ENCODE data around the gene EFHC1.
"Not testable (repeated sequence)": the region's sequence is repeated elsewhere in the genome, so short reads cannot be mapped to it uniquely, and the experiment has no call there.

The EFHC1 gene

DNA sequence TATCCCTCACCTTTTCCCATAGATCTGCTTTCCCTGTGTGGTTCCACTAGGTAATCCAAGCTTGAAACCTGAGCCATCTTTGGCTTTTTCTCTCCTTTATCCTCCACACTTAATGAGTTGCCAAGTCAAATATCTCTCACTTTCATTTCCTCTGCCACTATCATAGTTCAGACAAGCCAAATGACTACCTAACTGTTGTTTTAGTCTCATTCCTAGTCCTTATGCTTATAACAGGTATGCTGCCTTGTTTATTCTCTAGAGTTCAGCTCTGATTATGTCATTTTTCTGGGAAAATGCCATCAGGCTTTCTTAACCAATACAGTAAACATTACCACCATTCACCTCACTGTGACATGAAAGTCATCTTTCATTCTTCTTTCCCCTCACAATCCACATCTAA is 6.5 kb downstream of the EFHC1 start:
- Mint-ChIP-seq H3K4me3 (no peak overlapping the region), H3K27me3 (no peaks in the 10 kb centered on the region), H3K9me3 (no peaks in the 10 kb centered on the region), H3K4me1 (ENCODE audit: low read depth in 2 of 2) (no peaks in the 10 kb centered on the region), H3K27ac (no peak overlapping the region), H3K36me3 (ENCODE audit: insufficient read depth) (no peaks in the 10 kb centered on the region)
- ATAC-seq (replicated peaks) (no peak), DNase-seq (no peak)

DNA sequence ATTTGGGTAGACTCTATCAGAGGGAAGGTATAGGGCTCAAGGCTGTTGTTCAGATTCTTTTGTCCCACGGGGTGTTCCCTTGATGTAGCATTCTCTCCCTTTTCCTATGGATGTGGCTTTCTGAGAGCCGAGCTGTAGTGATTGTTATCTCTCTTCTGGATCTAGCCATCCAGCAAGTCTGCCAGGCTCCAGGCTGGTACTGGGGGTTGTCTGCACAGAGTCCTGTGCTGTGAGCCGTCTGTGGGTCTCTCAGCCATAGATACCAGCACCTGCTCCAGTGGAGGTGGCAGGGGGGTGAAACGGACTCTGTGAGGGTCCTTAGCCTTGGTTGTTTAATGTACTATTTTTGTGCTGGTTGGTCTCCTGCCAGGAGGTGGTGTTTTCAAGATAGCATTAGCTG is 13.2 kb downstream of the EFHC1 start:
- ATAC-seq (replicated peaks); H3K27ac Mint-ChIP-seq: not testable (repeated sequence)

GRCh38 chr6:52435345-52435744 is 15.2 kb downstream of the EFHC1 start:
- Mint-ChIP-seq H3K4me3 (no peak overlapping the region), H3K36me3 (ENCODE audit: insufficient read depth) (no peaks in the 10 kb centered on the region), H3K27ac (no peak overlapping the region), H3K4me1 (ENCODE audit: low read depth in 2 of 2) (no peaks in the 10 kb centered on the region), H3K27me3 (peaks cover 0 to 13% of the 10 kb centered on the region in 2 donors), H3K9me3 (no peaks in the 10 kb centered on the region)
- DNase-seq (no peak), ATAC-seq (replicated peaks) (no peak)

More for the DNA sequence above, 13.2 kb downstream of the EFHC1 start:
- H3K36me3 Mint-ChIP-seq (ENCODE audit: insufficient read depth); DNase-seq; H3K9me3 Mint-ChIP-seq; H3K4me1 Mint-ChIP-seq (ENCODE audit: low read depth in 2 of 2); H3K4me3 Mint-ChIP-seq: not testable (repeated sequence)
- peaks cover 0 to 13% of the 10 kb centered on the region in 2 donors for H3K27me3 Mint-ChIP-seq

DNA sequence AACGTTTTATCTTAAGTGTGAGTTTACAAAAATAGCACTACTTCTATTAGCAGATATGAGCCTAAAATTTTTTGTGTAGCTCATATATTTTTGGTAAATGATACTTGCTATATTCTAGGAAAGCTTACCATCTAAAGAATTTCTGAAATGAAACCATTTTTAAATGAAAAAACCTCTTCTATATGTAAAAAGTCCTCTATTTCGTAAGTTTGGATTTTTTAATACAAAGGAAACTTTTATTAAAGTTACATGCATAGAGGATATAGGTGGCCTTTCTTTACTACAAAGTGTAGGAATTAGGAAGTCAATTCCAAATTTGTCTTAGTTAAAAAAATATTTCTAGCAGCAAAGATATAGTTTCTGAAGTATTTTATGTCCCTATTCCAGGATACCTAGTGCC is 18.8 kb downstream of the EFHC1 start:
- ATAC-seq (replicated peaks), result no peak
- H3K36me3 Mint-ChIP-seq (ENCODE audit: insufficient read depth), result no peaks in the 10 kb centered on the region

DNA sequence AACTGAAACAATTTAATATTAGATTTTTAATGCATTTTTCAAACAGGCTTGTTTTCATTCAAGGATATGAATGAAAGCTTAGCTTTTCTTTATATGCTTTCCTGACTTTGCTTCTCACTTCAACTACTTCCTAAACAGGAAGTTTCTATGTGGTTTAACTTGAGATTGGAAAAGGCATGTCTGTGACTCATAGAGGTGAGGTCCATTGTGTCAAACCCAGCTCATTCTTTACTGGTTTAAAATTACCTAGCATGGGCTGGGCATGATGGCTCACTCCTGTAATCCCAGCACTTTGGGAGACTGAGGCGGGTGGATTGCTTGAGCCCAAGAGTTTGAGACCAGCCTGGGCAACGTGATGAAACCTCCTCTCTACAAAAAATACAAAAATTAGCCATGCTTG is 34.4 kb downstream of the EFHC1 start:
- DNase-seq (no peak), ATAC-seq (replicated peaks) (no peak)
- Mint-ChIP-seq H3K9me3 (peaks cover 6 to 13% of the 10 kb centered on the region in 2 donors), H3K27ac (no peak overlapping the region), H3K4me1 (ENCODE audit: low read depth in 2 of 2) (no peaks in the 10 kb centered on the region), H3K27me3 (no peaks in the 10 kb centered on the region), H3K4me3 (no peak overlapping the region), H3K36me3 (ENCODE audit: insufficient read depth) (no peaks in the 10 kb centered on the region)

More for the DNA sequence above, 18.8 kb downstream of the EFHC1 start:
- Mint-ChIP-seq H3K27ac (no peak overlapping the region), H3K4me1 (ENCODE audit: low read depth in 2 of 2) (no peaks in the 10 kb centered on the region), H3K27me3 (peaks cover 0 to 3% of the 10 kb centered on the region in 2 donors), H3K9me3 (no peaks in the 10 kb centered on the region), H3K4me3 (no peak overlapping the region)
- DNase-seq, result no peak

DNA sequence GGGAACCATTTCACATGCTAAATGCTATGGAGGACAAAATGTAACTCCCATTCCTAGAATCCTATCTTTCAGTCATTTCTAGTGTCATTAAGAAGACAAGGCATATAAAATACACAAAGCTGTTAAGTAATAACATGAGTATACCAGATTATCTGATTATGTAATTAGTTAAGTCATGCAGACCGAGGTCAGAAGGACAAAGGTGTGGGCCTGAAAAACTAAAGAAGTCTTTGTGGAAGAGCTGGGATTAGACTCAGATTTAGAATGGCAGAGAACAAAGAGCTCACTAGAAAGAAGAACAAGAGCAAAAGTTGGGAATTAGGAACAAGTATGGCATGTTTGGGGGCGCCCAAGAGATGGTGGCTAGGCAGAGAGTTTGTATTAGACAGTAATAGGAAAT is 37.0 kb downstream of the EFHC1 start:
- no peak overlapping the region for H3K4me3 Mint-ChIP-seq
- H3K9me3 Mint-ChIP-seq, result no peaks in the 10 kb centered on the region
- H3K36me3 Mint-ChIP-seq (ENCODE audit: insufficient read depth), result no peaks in the 10 kb centered on the region
- no peaks in the 10 kb centered on the region for H3K4me1 Mint-ChIP-seq (ENCODE audit: low read depth in 2 of 2)
- no peaks in the 10 kb centered on the region for H3K27me3 Mint-ChIP-seq
- H3K27ac Mint-ChIP-seq, result no peak overlapping the region
- ATAC-seq (replicated peaks), result no peak
- no peak for DNase-seq

DNA sequence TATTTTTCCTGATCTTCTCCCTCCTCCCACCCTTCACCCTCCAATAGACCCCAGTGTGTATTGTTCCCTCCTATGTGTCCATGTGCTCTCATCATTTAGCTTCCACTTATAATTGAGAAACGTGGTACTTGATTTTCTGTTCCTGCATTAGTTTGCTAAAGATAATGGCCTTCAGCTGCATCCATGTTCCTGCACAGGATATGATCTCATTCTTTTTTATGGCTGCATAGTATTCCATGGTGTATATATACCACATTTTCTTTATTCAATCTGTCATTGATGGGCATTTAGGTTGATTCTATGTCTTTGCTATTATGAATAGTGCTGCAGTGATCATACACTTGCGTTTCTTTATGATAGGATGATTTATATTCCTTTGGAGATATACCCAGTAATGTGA is 41.1 kb downstream of the EFHC1 start:
- not testable (repeated sequence) for DNase-seq; H3K4me3 Mint-ChIP-seq; ATAC-seq (replicated peaks); H3K27me3 Mint-ChIP-seq; H3K9me3 Mint-ChIP-seq; H3K27ac Mint-ChIP-seq; H3K36me3 Mint-ChIP-seq (ENCODE audit: insufficient read depth); H3K4me1 Mint-ChIP-seq (ENCODE audit: low read depth in 2 of 2)

DNA sequence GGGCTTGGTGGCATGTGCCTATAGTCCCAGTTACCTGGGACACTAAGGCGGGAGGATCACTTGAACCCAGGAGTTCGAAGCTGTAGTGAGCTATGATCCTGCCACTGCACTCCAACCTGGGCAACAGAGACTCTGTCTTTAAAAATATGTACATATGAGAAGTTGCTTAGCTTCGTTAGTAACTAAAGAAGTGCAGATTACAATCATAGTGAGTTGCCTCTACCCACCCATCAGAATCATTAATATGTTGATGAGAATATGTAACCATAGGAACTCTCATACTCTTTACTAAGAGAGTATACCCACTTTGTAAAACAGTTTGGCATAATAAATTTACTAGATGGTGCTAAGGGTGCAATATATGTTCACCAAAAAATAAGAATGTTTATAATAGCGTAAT is 54.0 kb downstream of the EFHC1 start:
- ATAC-seq (replicated peaks) (no peak), DNase-seq (no peak)
- Mint-ChIP-seq H3K4me1 (ENCODE audit: low read depth in 2 of 2) (no peaks in the 10 kb centered on the region), H3K9me3 (no peaks in the 10 kb centered on the region), H3K36me3 (ENCODE audit: insufficient read depth) (no peaks in the 10 kb centered on the region), H3K27ac (no peak overlapping the region), H3K4me3 (no peak overlapping the region), H3K27me3 (no peaks in the 10 kb centered on the region)

- H3K27me3 Mint-ChIP-seq, result no peaks in the 10 kb centered on the region
- H3K9me3 Mint-ChIP-seq, result no peaks in the 10 kb centered on the region
- ATAC-seq (replicated peaks) (no peak), DNase-seq (no peak)
- no peak overlapping the region for H3K27ac Mint-ChIP-seq
- peaks cover 0 to under 1% of the 10 kb centered on the region in 2 donors for H3K4me1 Mint-ChIP-seq (ENCODE audit: low read depth in 2 of 2)
- no peaks in the 10 kb centered on the region for H3K36me3 Mint-ChIP-seq (ENCODE audit: insufficient read depth)
- no peak overlapping the region for H3K4me3 Mint-ChIP-seq
Measured at GRCh38 chr6:52475307-52475706, 55.2 kb downstream of the EFHC1 start.

GRCh38 chr6:52482903-52483670 is 62.9 kb downstream of the EFHC1 start:
- ATAC-seq (replicated peaks), result no peak
- no peak overlapping the region for H3K4me3 Mint-ChIP-seq
- H3K27ac Mint-ChIP-seq, result no peak overlapping the region
- H3K4me1 Mint-ChIP-seq (ENCODE audit: low read depth in 2 of 2), result peaks cover 0 to 3% of the 10 kb centered on the region in 2 donors
- H3K36me3 Mint-ChIP-seq (ENCODE audit: insufficient read depth), result no peaks in the 10 kb centered on the region
- DNase-seq, result no peak
- H3K27me3 Mint-ChIP-seq, result no peaks in the 10 kb centered on the region
- H3K9me3 Mint-ChIP-seq, result no peaks in the 10 kb centered on the region

GRCh38 chr6:52483671-52484003 is 63.5 kb downstream of the EFHC1 start:
- Mint-ChIP-seq H3K27ac (no peak overlapping the region), H3K4me1 (ENCODE audit: low read depth in 2 of 2) (peaks cover 0 to 3% of the 10 kb centered on the region in 2 donors), H3K27me3 (no peaks in the 10 kb centered on the region), H3K4me3 (no peak overlapping the region), H3K9me3 (no peaks in the 10 kb centered on the region), H3K36me3 (ENCODE audit: insufficient read depth) (no peaks in the 10 kb centered on the region)
- ATAC-seq (replicated peaks) (no peak), DNase-seq (no peak)

GRCh38 chr6:52489881-52490280 is 69.7 kb downstream of the EFHC1 start:
- H3K9me3 Mint-ChIP-seq, result no peaks in the 10 kb centered on the region
- no peaks in the 10 kb centered on the region for H3K36me3 Mint-ChIP-seq (ENCODE audit: insufficient read depth)
- H3K27ac Mint-ChIP-seq, result no peak overlapping the region
- no peak overlapping the region for H3K4me3 Mint-ChIP-seq
- peaks cover 0 to 2% of the 10 kb centered on the region in 2 donors for H3K4me1 Mint-ChIP-seq (ENCODE audit: low read depth in 2 of 2)
- ATAC-seq (replicated peaks) (no peak), DNase-seq (no peak)
- H3K27me3 Mint-ChIP-seq, result no peaks in the 10 kb centered on the region

GRCh38 chr6:52491203-52492069 is 71.3 kb downstream of the EFHC1 start:
- H3K9me3 Mint-ChIP-seq, result no peaks in the 10 kb centered on the region
- DNase-seq (no peak), ATAC-seq (replicated peaks) (no peak)
- H3K4me3 Mint-ChIP-seq, result no peak overlapping the region
- H3K36me3 Mint-ChIP-seq (ENCODE audit: insufficient read depth), result no peaks in the 10 kb centered on the region
- no peaks in the 10 kb centered on the region for H3K27me3 Mint-ChIP-seq
- H3K27ac Mint-ChIP-seq, result peak overlapping the region in 1 of 2 donors; percentile 15
- H3K4me1 Mint-ChIP-seq (ENCODE audit: low read depth in 2 of 2), result peaks cover 0 to 2% of the 10 kb centered on the region in 2 donors

GRCh38 chr6:52493669-52494068 is 73.5 kb downstream of the EFHC1 start:
- ATAC-seq (replicated peaks) (no peak), DNase-seq (no peak)
- Mint-ChIP-seq H3K4me1 (ENCODE audit: low read depth in 2 of 2) (peaks cover 0 to 2% of the 10 kb centered on the region in 2 donors), H3K36me3 (ENCODE audit: insufficient read depth) (no peaks in the 10 kb centered on the region), H3K4me3 (no peak overlapping the region), H3K27ac (peak overlapping the region in 1 of 2 donors; percentile 54), H3K9me3 (no peaks in the 10 kb centered on the region), H3K27me3 (no peaks in the 10 kb centered on the region)
